Measurements from ENCODE around the gene TMC3. TPM values are rescaled to one million over a fixed set of nuclear protein-coding genes. Genes with fewer than 3 reads are reported as not detected.

TMC3 gene
- not detected in 2 replicates for total RNA-seq (2021)
- not detected for Bru-seq, nascent RNA
- not detected for BruChase-seq, experiment 1, labeled RNA remaining after a 2-hour chase
- not detected for BruChase-seq, experiment 2, labeled RNA remaining after a 6-hour chase
- long read RNA-seq, result 0 reads

DNA sequence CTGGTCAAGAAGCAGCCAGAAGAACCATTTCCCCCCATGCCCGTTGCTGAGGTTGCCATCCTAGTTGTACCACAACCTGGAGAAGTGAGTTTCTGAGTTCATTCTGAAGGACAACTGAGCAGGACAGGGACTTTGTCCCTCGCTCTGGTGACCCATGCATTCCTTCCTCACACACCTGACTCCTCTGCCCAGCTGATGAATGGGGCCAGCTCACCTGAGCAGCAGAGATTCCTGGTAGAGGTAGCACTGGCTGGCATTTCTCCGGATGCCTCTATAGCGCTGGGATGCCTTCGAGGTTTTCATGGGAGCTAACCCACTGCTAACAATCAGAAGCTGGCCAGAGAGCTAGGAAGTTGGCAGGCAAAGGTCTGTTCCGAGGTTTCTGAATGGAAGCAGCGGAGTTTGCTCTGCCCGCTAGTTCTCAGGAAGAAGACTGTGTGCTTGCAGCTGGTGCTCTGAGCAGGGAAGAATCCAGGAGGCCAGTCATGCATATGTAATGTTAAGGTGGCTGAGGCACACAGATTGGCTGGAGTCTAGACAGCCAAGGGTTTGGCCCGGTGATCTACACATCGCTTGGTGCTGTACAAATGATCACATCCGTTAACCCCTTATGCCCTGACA is at the start of gene TMC3:
Gene TMC3 (minus strand): TSS at position 439 of the 621 bp plus-strand sequence. CDS start 136 bp downstream, at position 303.
- no peak for DNase-seq
- POLR2A ChIA-PET (ENCODE audit: unreplicated experiment), result no interaction called here
- Histone ChIP-seq H3K9me2 (ENCODE audit: insufficient read depth) (no peaks in the 10 kb centered on the region), H2AFZ (no peak within 1 kb of the TSS), H3K4me3 (no peak within 1 kb of the TSS), H3K36me3 (ENCODE audit: low read depth) (no peaks in the 10 kb centered on the region), H4K20me1 (ENCODE audit: insufficient read depth) (no peaks in the 10 kb centered on the region), H3F3A (ENCODE audit: insufficient read depth, low read depth) (no peaks in the 10 kb centered on the region), H3K4me2 (no peak within 1 kb of the TSS), H3K27me3 (ENCODE audit: insufficient read depth, low read depth) (peaks cover 21% of the 10 kb centered on the region; the same call in 1 of the 2 replicates), H3K79me2 (ENCODE audit: low read depth) (no peaks in the 10 kb centered on the region), H3K4me1 (replicated peaks; ENCODE audit: insufficient read depth) (no peaks in the 10 kb centered on the region), H3K9me3 (ENCODE audit: insufficient read depth, low read depth) (no peaks in the 10 kb centered on the region), H3K27ac (no peak within 1 kb of the TSS)
- no TSS peak for BruUV-seq (replicated peaks)
- CTCF ChIA-PET, result interaction anchor here (0.5 kb wide), 1 partner anchor 367 kb away, joined by 5 read pairs; no protein-coding TSS in a partner anchor
- intact Hi-C loops (cut with micrococcal nuclease; ENCODE audit: unreplicated experiment), result no loop called here
- TF ChIP-seq, protein P1, sequence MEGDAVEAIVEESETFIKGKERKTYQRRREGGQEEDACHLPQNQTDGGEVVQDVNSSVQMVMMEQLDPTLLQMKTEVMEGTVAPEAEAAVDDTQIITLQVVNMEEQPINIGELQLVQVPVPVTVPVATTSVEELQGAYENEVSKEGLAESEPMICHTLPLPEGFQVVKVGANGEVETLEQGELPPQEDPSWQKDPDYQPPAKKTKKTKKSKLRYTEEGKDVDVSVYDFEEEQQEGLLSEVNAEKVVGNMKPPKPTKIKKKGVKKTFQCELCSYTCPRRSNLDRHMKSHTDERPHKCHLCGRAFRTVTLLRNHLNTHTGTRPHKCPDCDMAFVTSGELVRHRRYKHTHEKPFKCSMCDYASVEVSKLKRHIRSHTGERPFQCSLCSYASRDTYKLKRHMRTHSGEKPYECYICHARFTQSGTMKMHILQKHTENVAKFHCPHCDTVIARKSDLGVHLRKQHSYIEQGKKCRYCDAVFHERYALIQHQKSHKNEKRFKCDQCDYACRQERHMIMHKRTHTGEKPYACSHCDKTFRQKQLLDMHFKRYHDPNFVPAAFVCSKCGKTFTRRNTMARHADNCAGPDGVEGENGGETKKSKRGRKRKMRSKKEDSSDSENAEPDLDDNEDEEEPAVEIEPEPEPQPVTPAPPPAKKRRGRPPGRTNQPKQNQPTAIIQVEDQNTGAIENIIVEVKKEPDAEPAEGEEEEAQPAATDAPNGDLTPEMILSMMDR (conservative IDR thresholded peaks at IDR 0.05), result no peak
- no peak for TF ChIP-seq EZH2 (IDR thresholded peaks at IDR 0.05; ENCODE audit: low read depth)

DNA sequence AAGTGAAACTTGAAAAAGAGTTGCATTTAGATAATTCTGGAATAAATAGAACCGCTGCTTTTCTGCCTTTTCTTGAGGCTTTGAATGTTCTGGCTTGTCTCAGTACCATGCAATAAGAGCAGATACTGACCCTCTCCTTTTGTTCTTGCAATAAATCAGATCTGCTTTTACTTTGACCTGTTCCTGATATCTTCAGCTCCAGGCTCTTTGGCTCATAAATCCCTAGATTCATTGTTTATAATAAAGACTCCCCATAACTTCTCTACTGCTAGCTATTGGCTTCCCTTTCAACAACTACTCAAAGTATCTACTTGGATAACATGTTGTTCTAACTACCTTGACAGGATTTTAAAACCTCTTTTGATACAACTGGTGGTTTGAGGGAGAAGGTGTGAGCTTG is 47.4 kb upstream of the TMC3 start:
- no peaks in the 10 kb centered on the region for H3K9me3 ChIP-seq (ENCODE audit: insufficient read depth, low read depth)
- no peaks in the 10 kb centered on the region for H4K20me1 ChIP-seq (ENCODE audit: insufficient read depth)
- peaks cover 13% of the 10 kb centered on the region; the same call in 1 of the 2 replicates for H3K27me3 ChIP-seq (ENCODE audit: insufficient read depth, low read depth)
- CTCF ChIA-PET, result no interaction called here
- no TSS peak for BruUV-seq (replicated peaks)
- no peaks in the 10 kb centered on the region for H3K9me2 ChIP-seq (ENCODE audit: insufficient read depth)
- H3F3A ChIP-seq (ENCODE audit: insufficient read depth, low read depth), result no peaks in the 10 kb centered on the region
- no peak for DNase-seq
- no peak overlapping the region for H3K27ac ChIP-seq
- no peak overlapping the region for H2AFZ ChIP-seq
- no peaks in the 10 kb centered on the region for H3K79me2 ChIP-seq (ENCODE audit: low read depth)
- POLR2A ChIA-PET (ENCODE audit: unreplicated experiment), result no interaction called here
- no peaks in the 10 kb centered on the region for H3K36me3 ChIP-seq (ENCODE audit: low read depth)
- no peak for TF ChIP-seq EZH2 (IDR thresholded peaks at IDR 0.05; ENCODE audit: low read depth)
- TF ChIP-seq, protein P1 (conservative IDR thresholded peaks at IDR 0.05), result no peak
- H3K4me2 ChIP-seq, result no peak overlapping the region
- no peak overlapping the region for H3K4me3 ChIP-seq
- intact Hi-C loops (cut with micrococcal nuclease; ENCODE audit: unreplicated experiment), result no loop called here
- no peaks in the 10 kb centered on the region for H3K4me1 ChIP-seq (replicated peaks; ENCODE audit: insufficient read depth)

DNA sequence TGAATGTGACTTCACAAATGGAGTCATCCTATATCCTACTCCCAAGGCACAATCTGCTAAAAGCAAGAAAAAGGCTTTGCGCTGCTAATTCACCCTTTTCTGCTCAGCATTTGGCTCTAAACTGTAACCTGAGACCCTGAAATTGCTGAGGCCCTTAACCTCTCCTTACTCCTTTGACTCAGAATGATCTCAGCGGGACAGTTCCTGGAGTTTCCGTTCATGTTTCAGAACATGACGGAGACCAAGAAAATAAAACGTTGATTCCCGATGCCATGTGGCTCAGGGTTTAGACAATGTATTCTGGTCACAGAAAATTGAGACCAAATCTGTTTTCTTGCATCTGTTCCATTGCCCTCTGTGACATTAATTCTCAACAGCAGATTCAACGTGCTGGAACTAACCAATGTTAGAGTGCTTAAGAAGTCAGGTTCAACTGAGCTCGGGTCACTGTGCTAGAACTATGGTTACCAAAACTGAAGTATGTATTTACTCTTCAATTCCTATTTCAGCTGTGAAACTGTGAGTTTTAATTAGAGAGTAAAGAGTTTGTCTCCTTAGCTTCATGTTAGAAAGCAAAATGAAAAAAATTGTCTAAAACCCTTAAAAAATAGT is 45.4 kb upstream of the TMC3 start:
- Histone ChIP-seq H3K36me3 (ENCODE audit: low read depth) (no peaks in the 10 kb centered on the region), H2AFZ (no peak overlapping the region), H3K27me3 (ENCODE audit: insufficient read depth, low read depth) (peaks cover 18% of the 10 kb centered on the region; the same call in 1 of the 2 replicates), H3K4me1 (replicated peaks; ENCODE audit: insufficient read depth) (no peaks in the 10 kb centered on the region), H3F3A (ENCODE audit: insufficient read depth, low read depth) (no peaks in the 10 kb centered on the region), H3K4me3 (no peak overlapping the region), H3K27ac (no peak overlapping the region), H3K9me2 (ENCODE audit: insufficient read depth) (no peaks in the 10 kb centered on the region), H3K9me3 (ENCODE audit: insufficient read depth, low read depth) (no peaks in the 10 kb centered on the region), H3K4me2 (no peak overlapping the region), H3K79me2 (ENCODE audit: low read depth) (no peaks in the 10 kb centered on the region), H4K20me1 (ENCODE audit: insufficient read depth) (no peaks in the 10 kb centered on the region)
- BruUV-seq (replicated peaks), result no TSS peak
- no peak for DNase-seq
- ChIA-PET POLR2A (ENCODE audit: unreplicated experiment) (no interaction called here), CTCF (no interaction called here)
- TF ChIP-seq, protein P1 (conservative IDR thresholded peaks at IDR 0.05), result no peak
- TF ChIP-seq EZH2 (IDR thresholded peaks at IDR 0.05; ENCODE audit: low read depth), result no peak
- intact Hi-C loops (cut with micrococcal nuclease; ENCODE audit: unreplicated experiment), result no loop called here
